ENCODE data around the gene PRKCZ. TPM values are rescaled to one million over a fixed set of nuclear protein-coding genes. Genes with fewer than 3 reads are reported as not detected.

The PRKCZ gene
- total RNA-seq, 2 donors from 2014 or later, result 50.4 to 72.2 TPM

DNA sequence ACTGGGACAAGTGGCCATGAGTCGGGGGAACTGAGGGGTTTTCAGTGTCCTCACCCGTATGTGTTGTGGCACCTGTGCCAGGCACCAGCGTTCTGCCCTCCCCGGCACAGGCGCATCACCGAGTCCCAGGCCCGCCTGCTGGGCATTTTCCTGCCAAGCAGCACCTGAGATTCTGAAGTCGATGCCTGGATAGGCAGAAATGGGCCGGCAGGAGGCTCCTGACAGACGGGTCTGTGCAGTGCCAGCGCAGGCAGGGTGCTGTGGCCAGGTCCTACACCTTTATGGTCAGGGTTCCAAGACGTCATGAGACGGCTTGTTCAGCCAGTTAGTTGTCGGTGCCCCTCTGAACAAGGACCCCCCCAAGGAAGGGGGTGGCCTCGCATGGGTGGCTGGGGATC lies 133.7 kb downstream of the PRKCZ start:
- no peak overlapping the region for H3K9ac ChIP-seq (ENCODE audit: low read depth in 2 of 2, low read length in 2 of 2)
- H3K4me1 ChIP-seq, result no peaks in the 10 kb centered on the region
- H3K4me3 ChIP-seq, result no peak overlapping the region
- H3K27me3 ChIP-seq, result no peaks in the 10 kb centered on the region
- intact Hi-C loops (cut with DNase I), result no loop called here
- no peak overlapping the region for H3K27ac ChIP-seq
- TF ChIP-seq CTCF (IDR thresholded peaks at IDR 0.05), result no peak
- no peaks in the 10 kb centered on the region for H3K36me3 ChIP-seq
- DNase-seq, result no peak
- no peaks in the 10 kb centered on the region for H3K9me3 ChIP-seq

GRCh38 chr1:2184531-2184930 lies 134.3 kb downstream of the PRKCZ start:
- intact Hi-C loops (cut with DNase I), result no loop called here
- Histone ChIP-seq H3K27ac (no peak overlapping the region), H3K4me3 (no peak overlapping the region), H3K9me3 (no peaks in the 10 kb centered on the region), H3K9ac (ENCODE audit: low read depth in 2 of 2, low read length in 2 of 2) (no peak overlapping the region), H3K36me3 (no peaks in the 10 kb centered on the region), H3K4me1 (no peaks in the 10 kb centered on the region), H3K27me3 (no peaks in the 10 kb centered on the region)
- no peak for TF ChIP-seq CTCF (IDR thresholded peaks at IDR 0.05)
- DNase-seq, result no peak

DNA sequence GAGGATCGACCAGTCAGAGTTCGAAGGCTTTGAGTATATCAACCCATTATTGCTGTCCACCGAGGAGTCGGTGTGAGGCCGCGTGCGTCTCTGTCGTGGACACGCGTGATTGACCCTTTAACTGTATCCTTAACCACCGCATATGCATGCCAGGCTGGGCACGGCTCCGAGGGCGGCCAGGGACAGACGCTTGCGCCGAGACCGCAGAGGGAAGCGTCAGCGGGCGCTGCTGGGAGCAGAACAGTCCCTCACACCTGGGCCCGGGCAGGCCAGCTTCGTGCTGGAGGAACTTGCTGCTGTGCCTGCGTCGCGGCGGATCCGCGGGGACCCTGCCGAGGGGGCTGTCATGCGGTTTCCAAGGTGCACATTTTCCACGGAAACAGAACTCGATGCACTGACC lies 134.7 kb downstream of the PRKCZ start:
- Histone ChIP-seq H3K27me3 (no peaks in the 10 kb centered on the region), H3K36me3 (no peaks in the 10 kb centered on the region), H3K9me3 (no peaks in the 10 kb centered on the region), H3K9ac (ENCODE audit: low read depth in 2 of 2, low read length in 2 of 2) (no peak overlapping the region), H3K4me3 (no peak overlapping the region), H3K27ac (no peak overlapping the region), H3K4me1 (peaks cover under 1% of the 10 kb centered on the region)
- DNase-seq, result no peak
- TF ChIP-seq CTCF (IDR thresholded peaks at IDR 0.05), result no peak
- intact Hi-C loops (cut with DNase I), result no loop called here

DNA sequence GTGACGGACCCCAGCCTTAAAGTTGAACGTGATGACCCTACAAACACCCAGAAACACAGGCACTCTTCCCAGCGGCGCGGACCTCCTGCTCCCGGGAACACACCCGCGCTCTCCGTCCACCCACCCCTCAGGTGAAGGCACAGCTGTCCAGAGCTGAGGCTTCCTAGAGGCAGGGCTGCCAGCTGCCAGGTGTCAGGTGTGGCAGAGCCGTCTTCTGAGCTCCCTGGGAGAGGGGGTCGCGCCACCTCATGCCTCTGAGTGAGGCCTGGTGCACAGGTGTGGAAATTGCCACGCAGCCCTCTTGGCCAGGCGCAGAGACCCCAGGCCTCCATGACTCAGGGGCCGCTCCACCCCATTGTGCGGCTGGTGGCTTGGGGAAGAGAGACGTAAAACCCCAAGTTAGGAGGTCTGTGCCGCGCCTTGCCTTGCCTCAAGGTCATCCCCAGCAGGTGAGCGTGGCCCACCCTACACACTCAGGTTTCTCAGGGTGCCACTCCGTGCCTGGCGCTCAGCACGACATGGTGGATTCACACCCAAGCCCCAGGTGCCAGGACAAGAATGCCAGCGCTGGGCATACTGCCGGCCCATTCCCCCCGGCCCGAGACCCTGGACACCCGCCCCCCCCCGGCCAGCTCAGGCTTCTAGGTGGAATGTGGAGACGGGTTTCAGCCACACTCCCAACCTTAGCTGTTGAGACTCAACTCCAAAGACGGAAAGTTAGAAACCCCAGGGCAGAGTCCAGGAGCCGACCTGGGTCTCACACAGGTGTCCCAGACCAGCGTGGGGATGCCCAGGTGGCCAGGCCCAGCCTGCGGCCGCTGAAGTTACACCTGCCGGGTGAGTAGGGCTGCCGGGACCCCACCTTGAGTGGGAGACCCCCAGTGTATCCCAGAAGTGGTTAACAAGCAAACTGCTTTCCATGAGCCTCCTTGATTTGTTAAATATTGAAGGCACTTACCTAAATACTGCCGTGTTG lies 136.0 kb downstream of the PRKCZ start:
- Histone ChIP-seq H3K9me3 (no peaks in the 10 kb centered on the region), H3K36me3 (no peaks in the 10 kb centered on the region), H3K4me3 (no peak overlapping the region), H3K27ac (no peak overlapping the region), H3K4me1 (peaks cover 12% of the 10 kb centered on the region), H3K27me3 (no peaks in the 10 kb centered on the region), H3K9ac (ENCODE audit: low read depth in 2 of 2, low read length in 2 of 2) (no peak overlapping the region)
- DNase-seq, result no peak
- intact Hi-C loops (cut with DNase I), result no loop called here
- TF ChIP-seq CTCF (IDR thresholded peaks at IDR 0.05), result no peak

GRCh38 chr1:2186901-2187300 lies 136.7 kb downstream of the PRKCZ start:
- no peak overlapping the region for H3K9ac ChIP-seq (ENCODE audit: low read depth in 2 of 2, low read length in 2 of 2)
- H3K27me3 ChIP-seq, result no peaks in the 10 kb centered on the region
- intact Hi-C loops (cut with DNase I), result no loop called here
- peaks cover 12% of the 10 kb centered on the region for H3K4me1 ChIP-seq
- no peaks in the 10 kb centered on the region for H3K36me3 ChIP-seq
- no peak for DNase-seq
- no peak overlapping the region for H3K27ac ChIP-seq
- H3K9me3 ChIP-seq, result no peaks in the 10 kb centered on the region
- no peak overlapping the region for H3K4me3 ChIP-seq
- no peak for TF ChIP-seq CTCF (IDR thresholded peaks at IDR 0.05)

Data from colonic mucosa (tissue), 4 donors.